Endometrial microvascular endothelial cells (primary cell): Measurements from ENCODE around the gene UBD. TPM values are rescaled to one million over a fixed set of nuclear protein-coding genes. Genes with fewer than 3 reads are reported as not detected.

Source experiments
- in situ Hi-C: cut with HindIII; loops from 2 replicates; pipeline ENCODE4 v1.10.0; 2017; ENCODE audit warnings: low sequenced_read_pairs, low pct_unique_long_range_greater_than_20kb; ENCODE audit errors: inconsistent ontology term
- total RNA-seq: library from RNA; depleted of rRNA; stranded (reverse); fragments of >200 nt; gene quantifications from one replicate; pipeline ENCODE4 v1.2.3, GENCODE V29; 2015; ENCODE audit errors: inconsistent ontology term

Gene UBD
- total RNA-seq, 1 donor from 2014 or later: 0.56 TPM

DNA sequence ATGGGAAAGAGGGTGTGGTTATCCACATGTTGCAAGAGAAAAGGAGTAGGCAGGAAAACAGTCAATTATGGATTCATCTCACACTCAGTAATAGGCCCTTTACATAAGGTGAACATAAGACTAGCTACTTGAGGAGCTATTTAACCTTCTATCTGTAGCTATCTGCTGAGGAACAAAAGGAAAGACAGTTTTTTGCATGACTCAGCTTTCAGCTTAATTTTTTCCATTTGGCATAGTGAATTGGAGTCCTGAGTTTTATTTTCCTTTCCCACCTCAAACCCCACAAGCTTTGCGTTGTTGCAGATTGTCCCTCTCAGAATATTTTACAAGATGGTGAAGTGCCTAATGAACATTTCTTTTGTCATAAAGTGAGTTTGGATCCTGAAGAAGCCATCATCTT is 32.4 kb downstream of the UBD start:
- in situ Hi-C loops: no loop called here

DNA sequence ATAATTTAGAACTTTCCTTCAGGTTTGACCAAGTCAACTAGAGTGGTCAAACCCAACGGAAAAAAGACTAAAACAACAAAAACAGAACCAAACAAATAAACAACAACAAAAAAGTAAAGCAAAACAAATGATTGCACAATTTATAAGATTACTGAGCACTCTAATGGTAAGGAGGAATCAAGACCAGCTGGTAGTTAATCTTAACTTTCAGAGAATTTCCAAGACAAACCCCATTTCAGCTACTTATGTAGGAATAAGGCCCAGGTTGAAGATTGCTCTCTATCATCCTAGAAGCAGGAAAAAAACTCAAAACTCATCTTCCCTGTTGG is 34.3 kb downstream of the UBD start:
- in situ Hi-C loops: no loop called here

DNA sequence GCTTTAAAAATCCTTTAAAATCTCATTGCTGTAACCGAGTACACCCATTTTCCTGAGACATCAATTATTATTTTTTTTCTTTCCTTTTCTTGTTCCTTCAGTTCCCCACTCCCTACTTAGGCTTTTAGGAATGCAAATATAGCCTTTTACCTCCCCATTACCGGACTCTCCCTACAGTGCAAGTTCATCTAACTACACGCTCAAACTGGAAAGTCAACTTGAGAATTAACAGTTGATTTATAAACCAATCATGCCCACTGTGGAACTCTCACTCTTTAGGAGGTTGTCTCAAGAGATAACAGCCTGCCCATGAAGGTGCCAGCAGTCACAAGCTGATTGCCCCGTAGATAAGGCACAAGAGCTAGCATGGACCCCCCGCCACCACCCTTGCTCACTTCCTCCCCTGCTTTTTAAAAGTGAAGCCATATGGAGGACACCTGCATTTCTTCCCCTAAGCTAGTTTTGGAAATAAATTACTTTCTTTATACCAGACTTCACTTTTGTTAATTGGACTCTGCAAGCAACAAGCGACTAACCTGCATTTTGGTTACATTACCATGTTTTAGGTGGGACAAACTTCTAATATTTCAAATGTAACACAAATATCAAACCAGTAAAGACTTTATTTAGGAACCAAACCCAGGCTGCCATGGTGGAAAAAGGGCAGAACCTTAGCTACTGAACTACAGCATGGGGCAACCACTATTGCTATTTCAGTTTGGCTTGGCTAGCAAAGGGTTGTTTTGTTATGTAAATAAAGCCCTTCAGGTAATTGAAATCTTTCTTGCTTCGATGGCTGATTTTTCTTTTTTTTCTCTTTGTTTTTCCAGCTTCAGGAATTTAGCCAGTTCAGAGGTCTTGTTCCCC is 34.9 kb downstream of the UBD start:
- in situ Hi-C loops: no loop called here

DNA sequence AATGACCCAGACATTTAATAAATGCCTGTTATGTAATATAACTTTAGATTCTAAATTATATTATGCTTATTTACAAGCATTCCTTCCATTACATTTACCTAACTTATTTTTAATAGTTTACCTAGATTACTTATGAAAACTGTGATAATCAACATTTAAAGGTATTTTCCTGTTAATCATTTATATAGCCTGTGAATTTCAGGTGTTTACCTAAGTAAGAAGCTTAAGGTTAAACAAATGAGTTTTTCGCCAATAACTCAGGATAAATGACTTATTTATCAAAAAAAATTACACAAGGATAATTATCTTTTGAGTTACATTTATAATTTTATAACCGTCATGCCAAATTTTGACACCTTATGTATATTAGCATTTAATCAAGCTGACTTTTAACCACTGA is 35.5 kb downstream of the UBD start:
- in situ Hi-C loops: no loop called here

DNA sequence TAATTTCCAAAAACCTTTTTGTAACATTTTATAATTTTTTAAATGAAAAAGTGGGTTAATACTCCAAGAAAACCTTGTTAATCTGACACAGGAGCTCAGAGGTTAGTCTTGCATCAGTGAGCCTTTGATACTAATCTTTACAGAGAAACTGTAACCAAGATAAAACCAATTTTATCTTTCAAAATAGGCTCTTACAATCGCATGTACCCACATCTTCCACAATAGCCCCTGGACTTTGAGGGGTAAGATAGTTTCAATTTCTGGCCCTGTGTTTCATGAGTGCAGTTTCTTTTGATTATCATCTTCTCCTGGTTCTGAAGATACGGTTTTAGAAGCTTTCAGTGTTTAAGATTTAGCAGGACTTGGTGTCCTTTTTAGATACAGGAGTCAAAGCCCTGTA is 37.3 kb downstream of the UBD start:
- in situ Hi-C loops: no loop called here

DNA sequence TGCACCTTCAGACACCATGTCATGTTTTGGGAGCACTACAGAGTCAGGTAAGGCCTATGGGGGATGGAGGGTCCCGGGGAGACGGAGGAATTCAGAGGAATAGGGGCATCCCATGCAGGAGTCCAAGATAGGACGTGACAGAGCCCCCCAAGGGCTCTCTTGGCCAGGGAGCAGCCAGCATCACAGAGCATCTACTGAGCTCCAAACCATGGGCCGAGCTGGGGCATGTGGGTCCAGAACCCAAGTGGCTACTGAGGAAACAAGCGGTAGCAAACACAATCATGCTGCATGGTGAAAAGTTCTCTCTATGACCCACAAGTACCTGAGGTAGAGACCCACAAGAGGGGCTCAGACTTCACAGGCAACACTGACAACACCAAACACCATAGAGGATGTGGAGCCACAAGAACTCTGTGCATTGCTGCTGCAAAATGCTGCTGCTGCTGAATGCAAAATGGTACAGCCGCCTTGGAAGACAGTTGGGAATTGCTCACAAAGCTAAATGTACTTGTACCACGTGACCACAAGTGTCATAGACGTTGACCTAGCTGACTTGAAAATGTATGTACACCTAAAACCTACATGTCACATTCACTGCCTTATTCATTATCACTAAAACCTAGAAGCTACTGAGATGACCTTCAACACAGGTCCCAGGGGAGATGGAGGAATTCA is 38.4 kb downstream of the UBD start:
- in situ Hi-C loops: no loop called here

DNA sequence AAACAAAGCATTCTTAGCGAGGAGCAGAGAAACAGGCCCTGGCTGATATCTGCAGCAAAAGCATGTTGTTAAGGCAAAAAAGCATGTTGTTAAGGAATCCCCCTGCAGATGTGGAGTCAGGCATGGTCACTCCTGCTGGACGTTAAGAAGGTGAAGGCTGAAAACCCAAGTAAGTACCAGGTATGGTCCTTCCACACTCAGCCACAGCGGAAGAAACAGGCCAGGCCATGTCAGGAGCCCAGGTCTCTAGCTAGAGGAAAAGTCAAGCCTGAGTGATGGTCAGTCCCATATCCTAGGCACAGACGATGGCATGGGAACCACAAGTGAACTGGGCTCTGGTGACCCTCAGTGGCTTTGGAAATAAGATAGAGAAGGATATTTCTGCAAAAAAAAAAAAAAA is 39.3 kb downstream of the UBD start:
- in situ Hi-C loops: no loop called here

DNA sequence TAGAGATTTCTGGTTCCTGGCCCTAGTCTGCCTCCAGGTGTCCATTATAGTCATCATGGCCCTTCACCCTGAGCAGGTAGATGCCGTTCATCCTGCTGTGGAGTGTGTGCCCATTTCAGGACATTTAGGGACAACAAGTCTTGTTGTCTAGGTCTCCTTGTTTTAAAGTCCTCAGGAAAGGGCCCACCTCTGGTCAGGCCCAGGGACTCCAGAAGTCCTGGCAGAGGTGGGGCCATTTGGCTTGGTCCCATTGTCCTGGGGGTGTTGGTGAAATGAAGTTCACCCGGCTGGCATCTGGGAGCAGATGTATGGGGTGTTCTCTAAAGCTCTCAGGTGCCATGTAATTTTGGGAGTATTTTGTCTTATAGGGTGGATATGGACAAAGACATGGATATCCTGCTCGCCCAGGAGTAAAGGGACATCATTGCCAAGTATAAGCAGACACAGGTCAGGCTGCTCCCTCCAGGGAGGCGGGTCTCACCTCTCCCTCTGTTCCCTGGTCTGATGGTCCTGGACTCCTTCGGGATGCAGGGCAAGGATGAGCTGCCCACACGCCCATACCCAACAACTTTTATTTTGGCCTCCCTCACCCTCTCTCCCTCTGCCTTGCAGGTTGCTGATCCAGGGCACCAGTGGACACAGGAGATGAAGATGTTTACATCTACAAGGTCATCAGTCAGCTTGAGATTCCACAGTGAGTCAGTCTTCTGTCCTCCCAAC is 40.1 kb downstream of the UBD start:
- in situ Hi-C loops: no loop called here

DNA sequence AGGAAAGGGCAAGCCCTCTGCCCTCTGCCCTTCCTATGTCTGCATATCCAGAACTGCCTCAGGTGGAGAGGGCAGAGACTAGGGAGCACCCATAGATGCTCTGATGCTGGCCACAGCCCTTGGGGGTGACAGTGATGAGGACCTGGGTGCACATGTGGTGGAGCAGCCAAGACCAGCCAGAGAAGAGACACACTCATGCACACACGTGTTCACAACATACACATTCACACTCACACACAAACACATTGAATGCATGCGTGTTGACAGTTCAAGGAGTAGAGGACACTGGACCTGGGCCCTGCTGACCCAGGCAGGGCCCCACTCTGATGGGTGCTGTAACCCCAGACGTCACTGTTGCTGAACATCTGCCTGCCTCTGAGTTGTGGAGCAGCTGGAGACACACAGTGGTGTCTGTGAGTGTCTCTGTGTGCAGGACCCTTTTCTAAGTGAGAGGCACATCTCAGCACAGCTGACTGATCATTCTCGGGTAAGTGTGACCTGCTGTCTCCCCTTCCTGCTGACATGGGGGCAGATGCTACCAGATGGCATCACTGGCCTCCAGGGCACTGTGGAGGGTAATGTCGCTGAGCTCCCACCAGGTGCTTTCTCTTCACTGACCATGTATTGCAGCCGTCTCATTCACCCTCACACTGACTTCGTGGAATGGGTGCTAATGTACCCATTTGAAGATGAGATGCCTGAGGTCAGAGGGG is 41.6 kb downstream of the UBD start:
- in situ Hi-C loops: no loop called here

DNA sequence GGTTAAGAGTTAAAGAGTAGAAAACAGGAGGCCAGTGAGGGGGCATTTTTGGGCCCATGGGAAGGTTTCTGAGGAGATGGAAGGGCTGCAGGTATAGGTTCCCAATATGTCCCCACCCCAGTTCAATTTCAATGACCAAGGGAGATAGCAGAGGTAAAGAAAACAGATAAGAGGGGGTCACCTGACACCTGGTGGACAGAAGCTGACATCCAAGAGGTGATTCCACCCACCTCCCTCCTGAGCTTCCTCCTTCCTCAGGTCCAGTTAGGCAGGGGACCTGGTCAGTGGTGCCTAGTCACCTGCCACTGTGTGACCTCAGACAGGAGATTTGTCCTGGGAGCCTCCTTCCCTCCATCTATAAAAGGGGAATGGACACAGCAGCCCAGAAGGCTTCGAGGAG is 42.3 kb downstream of the UBD start:
- in situ Hi-C loops: no loop called here

DNA sequence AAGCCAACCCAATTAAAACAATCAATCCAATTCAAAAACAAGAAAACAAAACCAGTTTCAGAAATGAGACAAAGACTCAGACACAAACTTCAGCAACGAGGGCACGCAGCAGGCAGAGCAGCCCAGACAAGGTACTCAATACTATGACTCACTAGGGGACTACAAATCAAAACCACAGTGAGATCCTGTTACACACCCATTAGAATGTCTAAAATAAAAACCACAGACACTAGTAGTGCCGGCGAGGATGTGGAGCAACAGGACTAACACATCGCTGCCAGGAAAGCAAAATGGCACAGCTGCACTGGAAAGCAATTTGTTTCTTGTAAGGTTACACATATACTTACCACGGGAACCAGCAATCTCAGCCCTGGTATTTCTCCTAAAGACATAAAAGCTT is 43.4 kb downstream of the UBD start:
- in situ Hi-C loops: no loop called here

DNA sequence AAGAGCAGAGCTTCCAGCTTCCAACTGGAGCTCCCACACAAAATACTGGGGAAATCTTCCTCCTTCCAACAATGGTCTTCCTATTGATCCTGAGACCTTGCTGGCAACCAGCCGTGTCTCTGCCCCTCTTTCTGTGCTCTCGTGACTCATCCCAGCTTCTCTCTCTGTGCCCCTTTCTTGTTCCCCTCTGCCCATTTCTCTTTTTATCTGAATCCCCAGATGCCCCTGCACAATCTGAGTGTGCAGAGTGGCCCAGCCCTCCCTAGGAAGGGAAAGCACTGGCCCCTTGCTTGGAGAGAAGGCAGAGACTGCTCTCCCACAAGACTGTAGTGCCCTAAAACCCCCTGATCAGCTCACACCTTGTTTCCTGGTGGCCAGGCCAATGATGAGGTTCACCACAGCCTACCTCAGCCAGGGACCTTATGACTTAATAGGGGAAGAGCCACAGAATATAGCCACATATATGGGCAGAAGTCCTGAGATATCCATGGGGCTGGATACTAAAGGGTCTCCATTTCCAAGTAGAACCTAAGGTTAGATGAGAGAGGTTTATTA is 48.7 kb downstream of the UBD start:
- in situ Hi-C loops: no loop called here

DNA sequence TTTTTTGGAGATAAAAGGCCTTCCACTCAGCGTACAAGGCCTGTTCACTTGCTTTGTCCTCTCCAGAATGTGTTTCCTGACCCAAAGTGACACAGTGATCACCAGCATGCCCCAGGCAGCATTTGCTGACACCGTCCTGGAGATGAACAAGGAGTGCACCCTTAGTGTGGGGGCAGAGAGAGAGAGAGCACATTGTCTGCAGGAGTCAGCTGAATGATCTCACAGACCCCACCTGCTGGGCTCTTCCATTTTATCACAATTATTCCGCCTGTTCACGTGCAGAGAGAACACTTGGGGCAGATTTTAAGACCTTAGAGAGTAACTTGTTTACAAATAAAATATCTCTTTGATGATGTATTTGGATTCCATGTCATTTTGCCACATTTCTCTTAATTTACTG is 49.3 kb downstream of the UBD start:
- in situ Hi-C loops: no loop called here

DNA sequence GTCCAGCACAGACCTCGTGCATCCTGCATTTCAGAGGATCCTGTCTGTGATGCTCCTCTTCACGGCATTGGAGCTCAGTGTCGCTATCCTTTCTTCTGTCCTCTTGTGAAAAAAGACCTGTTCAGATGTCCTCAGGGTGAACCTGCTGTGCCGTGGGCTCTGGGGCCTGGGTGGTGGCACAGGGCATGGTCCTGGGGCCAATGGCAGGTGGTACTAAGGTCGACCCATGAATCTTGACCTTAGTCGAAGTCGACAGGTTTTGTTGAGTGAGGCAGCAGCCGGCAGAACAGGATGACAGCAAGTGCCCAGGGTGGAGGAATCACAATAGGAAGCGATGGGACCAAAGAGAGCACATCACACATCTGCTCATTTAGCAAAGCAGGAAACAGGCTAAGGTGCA is 49.8 kb downstream of the UBD start:
- in situ Hi-C loops: no loop called here

DNA sequence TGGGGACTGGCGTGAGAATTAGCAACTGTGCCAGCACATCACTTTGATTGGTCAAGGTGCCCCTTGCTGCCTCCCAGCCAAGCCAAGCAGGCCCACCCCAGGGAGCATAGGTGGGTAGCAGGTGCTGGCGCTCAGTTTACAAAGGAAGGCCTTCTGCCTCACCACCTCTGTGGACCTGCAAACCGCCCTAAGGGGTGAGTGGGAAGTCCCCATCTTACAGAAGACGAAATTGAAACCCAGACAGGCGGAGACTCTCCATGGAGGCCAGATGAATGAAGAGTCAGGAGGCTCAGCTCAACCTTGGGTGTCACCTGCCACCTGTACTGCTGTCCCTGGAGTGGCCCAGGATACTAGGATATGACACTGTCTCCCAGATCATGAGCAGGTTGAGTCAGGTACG is 50.3 kb downstream of the UBD start:
- in situ Hi-C loops: no loop called here

DNA sequence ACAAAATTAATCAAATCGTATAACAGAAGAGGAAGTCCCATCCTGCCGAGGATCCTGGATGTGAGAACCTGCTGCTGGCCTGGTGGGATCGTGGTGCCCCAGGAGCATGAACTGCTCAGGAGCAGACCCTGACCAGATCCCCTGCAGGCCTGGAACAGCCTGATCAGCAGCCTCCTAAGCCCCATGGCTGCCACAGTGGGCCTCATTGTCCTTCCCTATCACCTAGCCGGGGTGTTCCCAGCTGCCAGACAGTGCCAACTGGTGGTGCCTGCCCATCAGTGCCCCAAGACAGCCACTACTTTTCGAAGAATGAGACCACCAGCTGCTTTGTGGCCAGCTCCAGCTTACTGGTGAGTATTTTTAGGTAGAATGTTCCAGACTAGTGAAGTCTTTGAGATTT is 52.2 kb downstream of the UBD start:
- in situ Hi-C loops: no loop called here

DNA sequence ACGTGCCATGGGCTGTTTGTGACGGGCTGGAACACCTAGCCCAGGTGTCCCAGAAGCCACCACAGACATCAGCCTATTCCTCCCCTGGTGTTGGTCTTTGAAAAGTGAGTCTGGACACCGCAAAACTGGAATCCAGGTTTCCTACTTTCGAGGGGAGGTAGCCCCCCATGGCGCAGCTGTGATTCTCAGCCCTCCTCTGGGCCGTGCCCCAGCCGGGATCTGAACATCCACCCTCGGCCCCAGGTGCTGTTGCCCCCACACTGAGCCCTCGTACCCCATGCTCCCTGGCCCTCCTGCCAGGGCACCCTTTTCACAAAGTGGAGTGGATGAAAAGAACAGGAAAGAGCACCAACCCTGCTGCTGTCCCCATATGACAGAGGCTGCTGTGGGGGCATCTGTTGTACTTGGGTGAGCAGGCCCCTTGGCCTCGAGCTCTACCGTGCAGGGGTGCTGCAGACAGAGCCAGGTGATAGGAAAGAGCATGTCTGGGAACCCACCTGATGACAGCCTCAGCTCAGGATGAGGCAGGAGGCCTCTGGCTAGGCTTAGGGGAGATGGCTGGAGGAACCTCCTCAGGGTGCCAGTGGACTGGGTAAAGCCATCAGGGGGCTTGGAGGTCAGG is 53.0 kb downstream of the UBD start:
- in situ Hi-C loops: no loop called here

DNA sequence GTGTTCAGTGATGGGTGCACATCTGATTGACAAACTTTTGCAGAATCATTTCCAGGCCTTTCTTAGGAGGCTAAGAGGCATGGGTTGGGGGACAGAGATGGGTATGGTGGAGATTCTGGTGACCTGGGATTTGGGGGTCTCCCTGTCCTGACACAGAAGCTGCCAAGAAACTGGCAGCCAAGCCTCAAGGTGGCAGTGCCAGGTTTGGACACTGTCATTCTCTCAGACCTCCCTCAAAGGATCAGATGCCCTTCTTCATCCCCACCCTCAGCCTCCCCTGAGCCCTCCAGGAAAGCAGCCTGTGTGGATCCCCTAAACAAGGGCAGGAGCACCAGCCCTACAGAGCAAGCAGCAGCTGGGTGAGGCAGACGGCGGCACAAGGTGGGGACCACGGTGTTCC is 53.7 kb downstream of the UBD start:
- in situ Hi-C loops: no loop called here
